ENCODE results near the gene EIF3C. TPM values are rescaled to one million over a fixed set of nuclear protein-coding genes. Genes with fewer than 3 reads are reported as not detected.
"Not testable (repeated sequence)": the region's sequence is repeated elsewhere in the genome, so short reads cannot be mapped to it uniquely, and the experiment has no call there.

EIF3C gene
- total RNA-seq, 3 donors from 2014 or later (not counting 1 experiment from before 2014, with no cell fraction given) = 231 to 288 (median 244) TPM

GRCh38 chr16:28751487-28751886, 40.2 kb downstream of the EIF3C start, which contains the start of gene NPIPB9:
Gene NPIPB9 (plus strand): TSS chr16:28751787.
- WGBS (ENCODE audit: insufficient coverage) = no CpG with 5 or more reads among the region's 5 CpGs
- H3K4me1 ChIP-seq (ENCODE audit: control insufficient read depth, insufficient read depth, low read length); H3K36me3 Mint-ChIP-seq; intact Hi-C loops (cut with micrococcal nuclease); H3K36me3 ChIP-seq (ENCODE audit: control insufficient read depth, insufficient read depth, low read length); H3K4me3 ChIP-seq (ENCODE audit: low read length); H3K4me3 Mint-ChIP-seq; H3K27me3 Mint-ChIP-seq (ENCODE audit: low read depth in 2 of 2); H3K9me3 ChIP-seq (ENCODE audit: control insufficient read depth, insufficient read depth, low read length); ATAC-seq; DNase-seq; H3K27ac Mint-ChIP-seq; H3K9me3 Mint-ChIP-seq; H3K4me1 Mint-ChIP-seq; H3K27ac ChIP-seq (ENCODE audit: low read length); H3K27me3 ChIP-seq (ENCODE audit: control insufficient read depth, insufficient read depth, low read length): not testable (repeated sequence)

- H3K9me3 ChIP-seq (ENCODE audit: control insufficient read depth, insufficient read depth, low read length) = not testable (repeated sequence)
Measured at GRCh38 chr16:28781697-28782096, 70.4 kb downstream of the EIF3C start.

GRCh38 chr16:28782357-28782756, 71.1 kb downstream of the EIF3C start:
- H3K9me3 Mint-ChIP-seq; H3K36me3 ChIP-seq (ENCODE audit: control insufficient read depth, insufficient read depth, low read length); ATAC-seq; intact Hi-C loops (cut with micrococcal nuclease); H3K4me3 ChIP-seq (ENCODE audit: low read length); H3K27ac Mint-ChIP-seq; H3K9me3 ChIP-seq (ENCODE audit: control insufficient read depth, insufficient read depth, low read length); H3K36me3 Mint-ChIP-seq; H3K4me1 ChIP-seq (ENCODE audit: control insufficient read depth, insufficient read depth, low read length); H3K27me3 ChIP-seq (ENCODE audit: control insufficient read depth, insufficient read depth, low read length); H3K4me3 Mint-ChIP-seq; DNase-seq; H3K27ac ChIP-seq (ENCODE audit: low read length); H3K27me3 Mint-ChIP-seq (ENCODE audit: low read depth in 2 of 2); H3K4me1 Mint-ChIP-seq: not testable (repeated sequence)
- whole genome bisulfite sequencing (ENCODE audit: insufficient coverage) = no CpG with 5 or more reads among the region's 4 CpGs

More at GRCh38 chr16:28781697-28782096, 70.4 kb downstream of the EIF3C start:
- DNase-seq; intact Hi-C loops (cut with micrococcal nuclease); H3K4me3 Mint-ChIP-seq; H3K4me3 ChIP-seq (ENCODE audit: low read length); H3K4me1 Mint-ChIP-seq; H3K27me3 Mint-ChIP-seq (ENCODE audit: low read depth in 2 of 2); ATAC-seq; H3K36me3 Mint-ChIP-seq; H3K4me1 ChIP-seq (ENCODE audit: control insufficient read depth, insufficient read depth, low read length); H3K36me3 ChIP-seq (ENCODE audit: control insufficient read depth, insufficient read depth, low read length); H3K27ac Mint-ChIP-seq; H3K27me3 ChIP-seq (ENCODE audit: control insufficient read depth, insufficient read depth, low read length); H3K9me3 Mint-ChIP-seq; H3K27ac ChIP-seq (ENCODE audit: low read length): not testable (repeated sequence)
- WGBS (ENCODE audit: insufficient coverage) = no CpG with 5 or more reads among the region's 6 CpGs

Other genes with a start within 250 kb of the EIF3C start
- not detected for gene NPIPB7, start 239.1 kb upstream of the EIF3C start, total RNA-seq
- gene CLN3, start 219.4 kb upstream of the EIF3C start, total RNA-seq = 10 to 100 TPM; 71.1 to 85.3 (median 84.7) TPM
- gene APOBR, start 216.8 kb upstream of the EIF3C start, total RNA-seq = 10 to 100 TPM; 64.9 to 84.8 (median 83.0) TPM
- gene IL27, start 204.6 kb upstream of the EIF3C start, total RNA-seq = not detected
- gene NUPR1, start 172.5 kb upstream of the EIF3C start, total RNA-seq = not detected
- 10 to 100 TPM; 31.6 to 45.1 (median 43.1) TPM for gene SGF29, start 157.5 kb upstream of the EIF3C start, total RNA-seq
- under 1 TPM in 1 of 3 donors, not detected in 2; 0.40 TPM for gene SULT1A2, start 114.4 kb upstream of the EIF3C start, total RNA-seq
- gene SULT1A1, start 101.4 kb upstream of the EIF3C start, total RNA-seq = 10 to 100 TPM in 1 of 3 donors, 1 to 10 TPM in 2; 5.7 to 15.8 (median 7.8) TPM
- 1 to 10 TPM in 1 of 3 donors, under 1 TPM in 1, not detected in 1; 0.19 to 3.7 TPM for gene NPIPB8, start 73.4 kb upstream of the EIF3C start, total RNA-seq
- 10 to 100 TPM; 11.7 to 13.7 (median 12.2) TPM for gene NPIPB9, start 40.3 kb downstream of the EIF3C start, total RNA-seq
- 100 to 1,000 TPM; 350 to 451 (median 416) TPM for gene ATXN2L, start 111.5 kb downstream of the EIF3C start, total RNA-seq
- 100 to 1,000 TPM; 108 to 128 (median 118) TPM for gene TUFM, start 134.9 kb downstream of the EIF3C start, total RNA-seq
- gene SH2B1, start 152.4 kb downstream of the EIF3C start, total RNA-seq = 100 to 1,000 TPM in 1 of 3 donors, 10 to 100 TPM in 2; 85.4 to 110 (median 91.5) TPM
- gene ATP2A1, start 167.0 kb downstream of the EIF3C start, total RNA-seq = 1 to 10 TPM in 2 of 3 donors, under 1 TPM in 1; 0.75 to 2.5 (median 1.3) TPM
- gene RABEP2, start 213.8 kb downstream of the EIF3C start, total RNA-seq = 10 to 100 TPM; 53.4 to 63.4 (median 60.1) TPM
- gene CD19, start 220.5 kb downstream of the EIF3C start, total RNA-seq = 1 to 10 TPM in 1 of 3 donors, under 1 TPM in 2; 0.79 to 2.5 (median 0.96) TPM
- 100 to 1,000 TPM in 2 of 3 donors, 10 to 100 TPM in 1; 87.1 to 132 (median 108) TPM for gene NFATC2IP, start 239.5 kb downstream of the EIF3C start, total RNA-seq